G401.6 (cell line): ENCODE data around the gene PC.
"Not testable (repeated sequence)": the region's sequence is repeated elsewhere in the genome, so short reads cannot be mapped to it uniquely, and the experiment has no call there.

Experiments used
- FAIRE-seq: peaks from 2 replicates; lab custom pipeline; 2012; peaks lifted over from hg19 to GRCh38; lab: Jason Lieb, UNC

The PC gene

DNA sequence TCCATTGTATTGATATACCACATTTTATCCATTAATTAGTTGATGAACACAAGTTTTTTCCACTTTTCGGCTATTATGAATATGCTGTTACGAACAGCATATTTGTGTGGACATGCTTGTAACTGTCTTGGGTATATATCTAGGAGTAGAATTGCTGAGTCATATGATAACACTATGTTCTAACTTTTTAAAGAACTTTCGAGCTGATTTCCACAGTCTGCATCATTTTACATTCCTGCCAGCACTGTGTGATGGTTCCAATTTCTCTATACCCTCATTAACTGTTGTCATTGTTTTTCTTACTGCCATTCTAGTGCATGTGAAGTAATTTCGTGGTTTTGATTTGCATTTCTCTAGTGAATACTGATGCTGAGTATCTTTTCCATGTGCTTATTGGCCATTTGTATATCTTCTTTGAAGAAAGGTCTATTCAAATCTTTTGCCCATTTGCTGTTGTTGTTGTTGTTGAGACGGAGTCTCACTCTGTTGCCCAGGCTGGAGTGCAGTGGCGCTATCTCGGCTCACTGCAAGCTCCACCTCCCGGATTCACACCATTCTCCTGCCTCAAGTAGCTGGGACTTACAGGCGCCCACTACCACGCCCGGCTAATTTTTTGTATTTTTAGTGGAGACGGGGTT is 122.3 kb downstream of the PC start:
- no peak for FAIRE-seq

DNA sequence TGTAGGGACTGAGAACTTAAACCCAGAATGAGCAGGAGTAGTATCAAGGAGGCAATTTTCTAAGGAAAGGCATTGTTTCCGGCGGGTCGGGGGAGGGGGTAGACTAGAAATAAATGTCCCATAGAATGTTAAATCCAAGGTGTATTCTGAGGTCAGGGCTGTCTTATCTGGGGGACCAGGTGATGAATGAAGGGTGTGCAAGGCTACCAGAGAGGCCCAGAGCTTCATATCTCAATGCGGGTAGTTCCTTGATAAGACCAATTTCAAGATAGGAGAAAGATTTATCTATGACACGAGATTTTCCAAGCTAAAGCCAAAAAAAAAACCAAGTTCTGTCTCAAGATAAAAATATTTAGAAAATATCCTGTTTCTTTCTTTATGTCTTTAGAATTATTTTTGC is 123.2 kb downstream of the PC start:
- no peak for FAIRE-seq

DNA sequence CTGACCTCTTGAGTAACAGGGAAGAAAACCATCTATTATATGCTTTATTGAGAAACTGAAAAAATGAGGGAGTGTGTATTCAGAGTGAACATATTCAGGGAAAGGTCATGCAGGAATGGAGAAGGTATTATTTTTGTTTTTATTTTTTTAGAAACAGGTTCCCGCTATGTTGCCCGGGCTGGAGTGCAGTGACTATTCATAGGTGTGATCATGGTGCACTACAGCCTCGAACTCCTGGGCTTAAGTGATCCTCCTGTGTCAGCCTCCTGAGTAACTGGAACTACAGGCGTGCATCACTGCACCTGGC is 123.7 kb downstream of the PC start:
- no peak for FAIRE-seq

DNA sequence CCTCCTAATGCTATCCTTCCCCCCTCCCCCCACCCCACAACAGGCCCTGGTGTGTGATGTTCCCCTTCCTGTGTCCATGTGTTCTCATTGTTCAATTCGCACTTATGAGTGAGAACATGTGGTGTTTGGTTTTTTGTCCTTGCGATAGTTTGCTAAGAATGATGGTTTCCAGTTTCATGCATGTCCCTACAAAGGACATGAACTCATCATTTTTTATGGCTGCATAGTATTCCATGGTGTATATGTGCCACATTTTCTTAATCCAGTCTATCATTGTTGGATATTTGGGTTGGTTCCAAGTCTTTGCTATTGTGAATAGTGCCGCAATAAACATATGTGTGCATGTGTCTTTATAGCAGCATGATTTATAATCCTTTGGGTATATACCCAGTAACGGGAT is 133.6 kb downstream of the PC start:
- FAIRE-seq, result not testable (repeated sequence)

DNA sequence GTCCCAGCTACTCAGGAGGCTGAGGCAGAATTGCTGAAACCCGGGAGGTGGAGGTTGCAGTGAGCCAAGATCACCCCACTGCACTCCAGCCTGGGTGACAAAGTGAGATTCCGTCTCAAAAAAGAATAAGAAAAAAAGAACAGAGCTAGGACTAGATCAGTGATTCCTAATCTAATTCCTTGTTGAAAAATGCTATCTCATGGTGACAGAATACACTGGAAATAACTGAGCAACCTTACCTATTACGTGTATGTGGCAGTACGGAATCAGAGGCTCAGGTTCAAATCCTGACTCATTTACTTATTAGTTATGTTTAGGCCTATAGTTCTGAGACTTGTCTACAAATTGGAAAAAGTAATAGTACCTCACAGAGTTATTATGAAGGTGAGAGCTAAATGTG is 134.5 kb downstream of the PC start:
- no peak for FAIRE-seq

DNA sequence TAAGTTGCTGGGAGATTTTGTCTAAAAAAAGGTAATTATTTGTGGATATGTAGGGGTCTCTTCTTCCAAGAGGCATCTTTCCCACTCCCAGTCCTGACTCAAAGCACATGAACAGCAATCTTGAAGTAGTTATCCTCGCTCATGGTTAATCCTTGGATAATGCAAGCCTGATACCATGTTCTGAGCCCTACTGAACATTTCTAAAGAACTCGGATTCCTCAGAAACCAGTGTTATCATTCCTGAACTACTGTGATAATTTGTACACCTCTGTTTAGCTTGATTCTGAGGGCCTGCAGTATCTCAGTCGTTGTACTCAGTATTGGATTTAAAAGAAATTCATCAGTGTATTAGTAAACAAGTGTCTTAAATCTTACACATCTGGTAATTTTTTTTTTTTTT is 137.3 kb downstream of the PC start:
- no peak for FAIRE-seq

DNA sequence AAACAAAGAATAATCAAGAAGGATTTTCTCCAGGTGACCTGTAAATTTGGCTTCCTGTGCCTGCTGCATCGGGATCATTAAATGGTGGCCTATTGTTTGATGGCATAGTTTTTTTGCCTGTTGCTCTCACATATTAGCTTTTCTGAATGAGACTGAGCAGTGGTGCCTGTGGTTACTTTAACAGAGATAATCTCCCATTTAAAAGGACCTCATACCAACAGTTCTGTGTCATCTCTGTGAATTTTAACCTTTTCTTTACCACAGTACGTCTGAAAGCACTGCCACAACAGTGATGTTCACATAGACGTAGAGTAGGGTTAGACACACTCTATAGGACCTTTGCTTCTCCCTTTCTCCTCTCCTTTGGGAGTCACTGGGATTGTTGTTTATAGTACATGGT is 137.8 kb downstream of the PC start:
- FAIRE-seq, result peak; percentile 39

DNA sequence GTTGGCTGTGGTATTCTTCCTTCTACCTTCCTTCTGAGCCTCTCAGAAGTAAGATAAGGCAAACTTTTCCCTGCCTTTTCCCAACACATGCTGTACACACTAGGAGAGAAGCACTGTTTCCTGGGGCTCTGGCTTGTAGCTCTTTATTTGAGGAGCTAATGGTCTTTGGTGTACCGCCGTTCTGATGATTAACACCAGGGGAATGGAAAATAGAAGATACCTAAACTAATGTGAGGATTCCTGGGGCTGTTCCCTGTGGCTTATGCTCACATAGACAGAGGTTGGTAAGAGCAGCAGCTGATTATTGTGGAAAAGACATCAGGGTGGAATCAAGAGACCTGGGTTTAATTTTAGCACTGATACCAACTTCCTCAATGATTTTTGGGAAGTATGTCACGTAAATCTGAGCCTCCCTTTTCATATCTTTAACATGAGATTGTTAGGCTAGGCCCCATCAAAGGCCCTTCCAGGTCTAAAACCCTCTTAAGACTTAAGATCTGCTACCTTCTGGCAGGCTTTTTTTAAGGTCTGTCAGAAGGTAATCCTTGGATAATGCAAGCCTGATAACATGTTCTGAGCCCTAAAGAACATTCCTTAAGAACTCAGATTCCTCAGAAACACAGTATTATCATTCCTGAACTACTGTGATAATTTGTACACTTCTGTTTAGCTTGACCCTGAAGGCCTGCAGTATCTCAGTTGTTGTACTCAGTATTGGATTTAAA is 139.8 kb downstream of the PC start:
- FAIRE-seq, result no peak

DNA sequence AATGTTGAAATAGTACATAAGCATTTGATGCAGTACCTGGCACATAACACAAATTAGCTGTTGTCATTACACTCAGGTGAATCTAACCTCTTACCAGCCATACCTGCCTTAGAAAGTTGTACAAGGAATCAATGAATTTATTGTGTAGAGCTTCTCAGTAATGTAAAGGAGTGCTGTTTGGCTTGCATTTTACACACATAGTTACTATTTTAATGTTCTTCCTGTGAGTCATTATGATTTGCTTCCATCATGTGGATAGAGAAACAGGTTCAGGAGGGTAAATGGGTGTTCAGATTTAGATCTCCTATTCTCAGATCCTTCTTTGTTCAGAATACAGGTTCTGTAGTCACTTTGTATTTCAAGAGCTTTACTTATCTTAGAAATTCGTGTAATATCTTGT is 142.5 kb downstream of the PC start:
- no peak for FAIRE-seq

DNA sequence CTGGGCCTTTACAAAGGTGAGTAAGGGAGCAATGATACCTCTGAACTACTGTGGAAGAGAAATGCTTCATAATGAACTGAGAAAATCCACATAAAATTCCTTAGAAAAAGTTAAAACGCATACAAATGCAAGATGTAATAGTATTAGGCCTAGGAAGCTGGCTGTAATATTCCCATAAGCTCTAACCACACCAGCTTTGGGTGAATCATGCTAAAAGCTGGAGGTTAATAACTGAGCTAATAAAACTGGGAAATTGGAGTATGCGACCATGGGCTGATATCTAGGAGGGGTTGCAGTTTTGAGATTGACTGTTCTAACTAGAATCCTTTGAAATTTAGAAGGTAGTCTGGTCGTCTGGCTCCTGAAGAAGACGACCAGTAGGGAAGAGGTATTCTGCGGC is 143.5 kb downstream of the PC start:
- no peak for FAIRE-seq

DNA sequence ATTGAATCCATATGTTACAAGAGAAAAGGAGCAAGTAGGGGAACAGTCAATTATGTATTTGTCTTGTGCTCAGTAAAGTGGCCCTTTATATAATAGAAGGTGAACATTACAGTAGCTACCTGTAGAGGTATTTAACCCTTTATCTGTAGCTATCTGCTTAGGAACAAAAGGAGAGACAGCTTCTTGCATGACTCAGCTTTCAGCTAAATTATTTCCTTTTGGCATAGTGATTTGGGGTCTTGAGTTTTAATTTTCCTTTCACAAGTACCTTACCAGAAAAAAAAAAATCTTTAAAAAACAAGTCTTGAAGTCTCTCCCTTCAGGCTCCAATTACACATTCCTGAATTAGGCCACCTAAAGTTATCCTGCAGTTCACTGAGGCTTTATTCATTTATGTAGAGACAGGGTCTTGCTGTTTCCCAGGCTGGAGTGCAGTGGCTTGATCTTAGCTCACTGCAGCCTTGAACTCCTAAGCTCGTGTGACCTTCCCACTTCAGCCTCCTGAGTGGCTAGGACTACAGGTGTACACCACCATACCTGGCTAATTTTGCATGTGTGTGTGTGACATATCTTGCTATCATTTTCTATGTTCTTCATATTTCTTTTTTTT is 147.5 kb downstream of the PC start:
- no peak for FAIRE-seq

DNA sequence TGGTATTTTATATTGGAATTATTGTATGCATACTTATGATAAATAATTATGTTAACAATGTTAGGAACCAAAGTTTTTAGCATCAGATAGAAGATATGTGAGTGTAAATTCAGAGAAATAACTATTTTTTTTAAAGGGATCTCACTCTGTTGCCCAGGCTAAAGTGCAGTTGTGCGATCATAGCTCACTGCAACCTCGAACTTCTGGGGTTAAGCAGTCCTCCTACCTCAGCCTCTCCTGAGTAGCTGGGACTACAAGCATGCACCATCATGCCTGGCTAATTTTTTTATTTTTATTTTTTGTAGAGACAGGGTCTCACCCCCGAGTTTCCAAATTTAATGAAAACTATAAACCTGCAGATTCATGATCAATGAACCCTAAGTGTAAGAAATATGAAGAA is 148.6 kb downstream of the PC start:
- FAIRE-seq, result no peak

DNA sequence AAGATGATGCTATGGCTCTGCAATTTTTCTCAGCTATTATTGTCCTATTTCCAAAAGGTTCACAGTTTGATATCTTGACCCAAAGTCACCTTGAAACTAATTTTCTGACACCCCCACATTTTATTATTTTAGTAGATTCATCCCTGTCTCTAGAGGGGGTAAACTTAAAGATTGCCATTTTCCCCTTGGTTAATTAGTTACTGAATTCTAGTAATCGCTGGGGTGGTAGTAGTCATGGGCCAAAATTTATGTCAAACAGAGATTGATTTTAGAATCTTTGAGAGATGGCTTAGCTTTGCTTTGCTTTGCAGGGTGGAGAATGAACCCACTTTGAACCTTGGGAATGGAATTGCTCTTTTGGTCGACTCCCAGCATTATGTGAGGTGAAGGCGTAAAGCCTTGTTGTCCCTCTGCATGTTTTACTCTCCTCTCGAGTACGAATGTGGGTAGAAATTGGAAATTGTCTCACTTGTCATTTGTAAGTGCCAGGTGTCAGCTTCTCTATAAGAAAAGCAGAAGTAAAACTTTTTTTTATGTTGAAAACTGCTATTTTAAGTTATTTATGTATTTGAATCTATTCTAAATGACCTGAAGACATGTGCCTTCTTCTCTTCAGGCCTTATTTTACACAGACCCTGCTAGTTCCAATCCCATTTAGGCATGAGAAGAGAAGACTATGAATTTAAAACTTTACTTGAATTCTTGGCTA is 157.3 kb downstream of the PC start:
- no peak for FAIRE-seq

DNA sequence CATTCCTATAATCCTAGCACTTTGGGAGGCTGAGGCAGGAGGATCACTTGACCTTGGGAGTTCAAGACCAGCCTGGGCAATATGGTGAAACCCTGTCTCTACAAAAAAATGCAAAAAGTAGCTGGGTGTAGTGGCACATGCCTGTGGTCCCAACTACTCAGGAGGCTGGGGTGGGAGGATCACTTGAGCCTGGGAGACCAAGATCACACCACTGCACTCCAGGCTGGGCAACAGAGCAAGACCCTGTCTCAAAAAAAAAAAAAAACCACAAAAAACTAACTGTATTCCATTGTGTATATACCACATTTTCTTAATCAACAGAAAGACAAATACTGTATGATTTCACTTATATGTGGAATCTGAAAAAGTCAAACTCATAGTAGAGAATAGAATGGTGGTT is 158.4 kb downstream of the PC start:
- not testable (repeated sequence) for FAIRE-seq
